GM23338 (cell line): ENCODE measurements around the gene THSD7A. TPM values are rescaled to one million over a fixed set of nuclear protein-coding genes. Genes with fewer than 3 reads are reported as not detected.

Experiments
- ATAC-seq: fragments of 200-7000 bp; cut with Tn5 transposase; 3 replicates; pipeline ENCODE4 v1.9.1; 2020
- DNase-seq: peaks from one replicate; pipeline ENCODE4 v3.0.0-alpha.2; 2015; ENCODE audit warnings: low spot score
- H2AFZ ChIP-seq: fragments of 200-600 bp; sonication (generic); 2 replicates; pipeline ENCODE4 v1.8.0; 2016; ENCODE audit warnings: antibody characterized with exemption, mild to moderate bottlenecking, moderate library complexity
- H3F3A ChIP-seq: fragments of 200-600 bp; sonication (generic); replicated peaks from 2 replicates; pipeline ENCODE4 v1.8.0; 2017; ENCODE audit warnings: antibody characterized with exemption, mixed run types, low read depth
- H3K27ac ChIP-seq: fragments of 200-600 bp; sonication (generic); 2 replicates; pipeline ENCODE4 v1.6.1; 2016; ENCODE audit warnings: low read depth
- H3K27me3 ChIP-seq: fragments of 200-600 bp; sonication (generic); 2 replicates; pipeline ENCODE4 v1.8.0; 2016; ENCODE audit warnings: mild to moderate bottlenecking, mixed run types, moderate library complexity; ENCODE audit not compliant: insufficient read depth
- H3K36me3 ChIP-seq: fragments of 200-600 bp; sonication (generic); 2 replicates; pipeline ENCODE4 v1.8.0; 2016; ENCODE audit warnings: mild to moderate bottlenecking; ENCODE audit not compliant: insufficient read depth
- H3K4me1 ChIP-seq: fragments of 200-600 bp; sonication (generic); 2 replicates; pipeline ENCODE4 v1.8.0; 2016; ENCODE audit warnings: mild to moderate bottlenecking, moderate library complexity; ENCODE audit not compliant: insufficient read depth
- H3K4me2 ChIP-seq: fragments of 200-600 bp; sonication (generic); 2 replicates; pipeline ENCODE4 v1.7.1; 2017; ENCODE audit warnings: mixed run types
- H3K4me3 ChIP-seq: fragments of 200-600 bp; sonication (generic); 2 replicates; pipeline ENCODE4 v1.6.1; 2016; ENCODE audit warnings: mixed run types
- H3K79me2 ChIP-seq: fragments of 200-600 bp; sonication (generic); replicated peaks from 2 replicates; pipeline ENCODE4 v1.8.0; 2017; ENCODE audit warnings: mild to moderate bottlenecking; ENCODE audit not compliant: insufficient read depth
- H3K9me2 ChIP-seq: fragments of 200-600 bp; sonication (generic); 2 replicates; pipeline ENCODE4 v1.8.0; 2017; ENCODE audit not compliant: insufficient read depth
- H4K20me1 ChIP-seq: fragments of 200-600 bp; sonication (generic); replicated peaks from 2 replicates; pipeline ENCODE4 v1.8.0; 2017; ENCODE audit warnings: mild to moderate bottlenecking; ENCODE audit not compliant: insufficient read depth
- H3K27ac Mint-ChIP-seq: 2 replicates; pipeline ENCODE4 v1.8.0; 2020; ENCODE audit warnings: inconsistent platforms, mild to moderate bottlenecking, moderate library complexity, mixed read lengths
- H3K27me3 Mint-ChIP-seq: 3 replicates; pipeline ENCODE4 v1.8.0; 2022; ENCODE audit warnings: low read depth, mild to moderate bottlenecking, moderate library complexity, mixed read lengths, inconsistent platforms; ENCODE audit not compliant: insufficient read depth, poor library complexity
- H3K36me3 Mint-ChIP-seq: 3 replicates; pipeline ENCODE4 v1.8.0; 2021; ENCODE audit warnings: low read depth, mild to moderate bottlenecking, inconsistent platforms, moderate library complexity, mixed read lengths
- H3K4me1 Mint-ChIP-seq: 3 replicates; pipeline ENCODE4 v1.8.0; 2020; ENCODE audit warnings: mild to moderate bottlenecking, inconsistent platforms, mixed read lengths
- H3K4me3 Mint-ChIP-seq: 3 replicates; pipeline ENCODE4 v1.8.0; 2021; ENCODE audit warnings: moderate library complexity, mild to moderate bottlenecking, inconsistent platforms, mixed read lengths
- H3K9me3 Mint-ChIP-seq: 3 replicates; pipeline ENCODE4 v1.8.0; 2020; ENCODE audit warnings: moderate library complexity, mild to moderate bottlenecking, inconsistent platforms, mixed read lengths
- CREB1 ChIP-seq: fragments of 250-450 bp; sonication (Bioruptor Pico); IDR thresholded peaks from 2 replicates; pipeline ENCODE4 v1.5.0; 2020; ENCODE audit warnings: low read depth, mild to moderate bottlenecking, moderate library complexity
- CTCF ChIP-seq, 2 experiments: fragments of 200-600 bp in 1 of 2; sonication (generic) in 1 of 2; conservative IDR thresholded peaks; 2 replicates each; pipeline versions ENCODE4 v1.5.1 to v1.6.1; 2016 to 2017; ENCODE audit warnings: antibody characterized with exemption in 2 of 2, low read depth in 2 of 2, mild to moderate bottlenecking in 2 of 2, moderate library complexity in 1 of 2
- ETS1 ChIP-seq: IDR thresholded peaks from 2 replicates; pipeline ENCODE4 v1.6.1; 2016; ENCODE audit warnings: antibody characterized with exemption
- EZH2 ChIP-seq: fragments of 200-600 bp; sonication (generic); IDR thresholded peaks from one replicate; pipeline ENCODE4 v1.8.0; 2017; ENCODE audit warnings: antibody characterized with exemption, mild to moderate bottlenecking, low read depth; ENCODE audit not compliant: unreplicated experiment
- JUNB ChIP-seq: IDR thresholded peaks from one replicate; pipeline ENCODE4 v1.6.1; 2016; ENCODE audit warnings: antibody characterized with exemption; ENCODE audit not compliant: unreplicated experiment
- NANOG ChIP-seq: IDR thresholded peaks from 2 replicates; pipeline ENCODE4 v1.6.1; 2016; ENCODE audit warnings: antibody characterized with exemption, borderline replicate concordance
- POLR2AphosphoS5 ChIP-seq: IDR thresholded peaks from 2 replicates; pipeline ENCODE4 v1.6.1; 2016; ENCODE audit warnings: antibody characterized with exemption, low read depth
- REST ChIP-seq: IDR thresholded peaks from one replicate; pipeline ENCODE4 v1.6.1; 2018; ENCODE audit warnings: antibody characterized with exemption; ENCODE audit not compliant: unreplicated experiment
- STAT1 ChIP-seq: IDR thresholded peaks from one replicate; pipeline ENCODE4 v1.6.1; 2016; ENCODE audit warnings: antibody characterized with exemption; ENCODE audit not compliant: unreplicated experiment
- ZNF114 ChIP-seq: fragments of 250-450 bp; sonication (Bioruptor Pico); IDR thresholded peaks from 2 replicates; pipeline ENCODE4 v1.5.0; 2020; ENCODE audit warnings: mild to moderate bottlenecking, moderate library complexity
- ZNF331 ChIP-seq: fragments of 250-450 bp; sonication (Bioruptor Pico); IDR thresholded peaks from 2 replicates; pipeline ENCODE4 v1.5.0; 2020; ENCODE audit warnings: low read depth, mild to moderate bottlenecking, moderate library complexity
- ZNF462 ChIP-seq: fragments of 250-450 bp; sonication (Bioruptor Pico); IDR thresholded peaks from 2 replicates; pipeline ENCODE4 v1.5.0; 2020; ENCODE audit warnings: mild to moderate bottlenecking, moderate library complexity
- polyA plus RNA-seq: library from polyadenylated mRNA; unstranded; fragments of >200 nt; fragmentation: Nextera tagmentation; extraction: Ambion mirVana; gene quantifications from 2 replicates; pipeline ENCODE4 v1.2.1, GENCODE V29; 2016
- total RNA-seq: library from RNA; depleted of rRNA; stranded (reverse); fragments of >200 nt; shearing (Covaris generic); gene quantifications from 2 replicates; pipeline ENCODE4 v1.2.3, GENCODE V29; 2014

The THSD7A gene
- total and polyA plus RNA-seq, 2 experiments from 2014 or later: 1.3 to 2.1 TPM

- TF ChIP-seq NANOG: no peak
- no peak for TF ChIP-seq REST
- no peak for TF ChIP-seq ZNF114 (CRISPR knock-in tag)
- no peak for TF ChIP-seq CREB1 (CRISPR knock-in tag)
- TF ChIP-seq JUNB: no peak
- TF ChIP-seq ZNF462 (CRISPR knock-in tag): no peak
- no peak for TF ChIP-seq POLR2AphosphoS5
- TF ChIP-seq ZNF331 (CRISPR knock-in tag): no peak
- TF ChIP-seq EZH2: no peak
- TF ChIP-seq ETS1: no peak
- TF ChIP-seq STAT1: no peak
- no peak for TF ChIP-seq CTCF (conservative IDR thresholded peaks at IDR 0.05; ENCODE audit: low read depth in 2 of 2)
- H3K27me3 ChIP-seq: no peaks in the 10 kb centered on the region
- no peaks in the 10 kb centered on the region for H4K20me1 ChIP-seq
- no peak for ATAC-seq
- H3K36me3 ChIP-seq: no peaks in the 10 kb centered on the region
- no peak overlapping the region for H3K4me2 ChIP-seq
- peaks cover 24% of the 10 kb centered on the region for H3K9me3 Mint-ChIP-seq
- peaks cover 3% of the 10 kb centered on the region for H3K27me3 Mint-ChIP-seq
- no peak overlapping the region for H3K4me3 ChIP-seq
- H3F3A ChIP-seq: no peaks in the 10 kb centered on the region
- H3K4me1 Mint-ChIP-seq: no peaks in the 10 kb centered on the region
- no peak overlapping the region for H3K27ac ChIP-seq
- no peaks in the 10 kb centered on the region for H3K4me1 ChIP-seq
- no peak overlapping the region for H3K4me3 Mint-ChIP-seq
- no peak overlapping the region for H2AFZ ChIP-seq
- H3K79me2 ChIP-seq: no peaks in the 10 kb centered on the region
- DNase-seq: no peak
- peaks cover 5% of the 10 kb centered on the region; the same call in 1 of the 2 replicates for H3K9me2 ChIP-seq
- peaks cover 10% of the 10 kb centered on the region for H3K36me3 Mint-ChIP-seq
- no peak overlapping the region for H3K27ac Mint-ChIP-seq
Measured at GRCh38 chr7:11675163-11675562, 156.8 kb downstream of the THSD7A start.
